HG02852 (cell line): Measurements from ENCODE around the gene SMPD1.

Experiments
- ATAC-seq: cut with Tn5 transposase; IDR thresholded peaks from one replicate; pipeline ENCODE4 v1.9.1; 2021; ENCODE audit warnings: mild to moderate bottlenecking, moderate library complexity; ENCODE audit not compliant: unreplicated experiment

Gene SMPD1

GRCh38 chr11:6410695-6411430 lies 20.6 kb downstream of the SMPD1 start:
- no peak for ATAC-seq

- ATAC-seq, result no peak
These were observed 21.3 kb downstream of the SMPD1 start for GRCh38 chr11:6411594-6412031.

- no peak for ATAC-seq
These were observed 23.5 kb downstream of the SMPD1 start for GRCh38 chr11:6413791-6414201.

- peak; percentile 34 for ATAC-seq
These were observed 24.6 kb downstream of the SMPD1 start for GRCh38 chr11:6414874-6415328.

- no peak for ATAC-seq
These were observed 25.5 kb downstream of the SMPD1 start for GRCh38 chr11:6415797-6416196.

GRCh38 chr11:6417907-6418556 lies 27.8 kb downstream of the SMPD1 start:
- peak; percentile 11 for ATAC-seq

GRCh38 chr11:6418557-6419008 lies 28.3 kb downstream of the SMPD1 start:
- ATAC-seq, result no peak

GRCh38 chr11:6419009-6419631 lies 28.8 kb downstream of the SMPD1 start, which contains the start of gene APBB1:
TSS of gene APBB1 (minus strand) at chr11:6419094. CDS start at chr11:6411347, 7,747 bp downstream.
- ATAC-seq, result peak; percentile 65

- ATAC-seq, result no peak
These were observed 30.4 kb downstream of the SMPD1 start for GRCh38 chr11:6420677-6421076.

- no peak for ATAC-seq
These were observed 37.2 kb downstream of the SMPD1 start for GRCh38 chr11:6427516-6427915.

- ATAC-seq, result no peak
These were observed 41.6 kb downstream of the SMPD1 start for GRCh38 chr11:6431861-6432260.

- peak; percentile 50 for ATAC-seq
These were observed 43.9 kb downstream of the SMPD1 start for GRCh38 chr11:6433998-6434660.

GRCh38 chr11:6437423-6437822 lies 47.1 kb downstream of the SMPD1 start:
- no peak for ATAC-seq

- no peak for ATAC-seq
These were observed 47.7 kb downstream of the SMPD1 start for GRCh38 chr11:6437993-6438392.

- ATAC-seq, result no peak
These were observed 48.8 kb downstream of the SMPD1 start for GRCh38 chr11:6438979-6439571.

- no peak for ATAC-seq
These were observed 50.7 kb downstream of the SMPD1 start, which contains the start of gene HPX for GRCh38 chr11:6440906-6441358. TSS of gene HPX (minus strand) at chr11:6440987. CDS start at chr11:6440963, 24 bp downstream.

GRCh38 chr11:6442441-6442840 lies 52.2 kb downstream of the SMPD1 start:
- ATAC-seq, result no peak

GRCh38 chr11:6443269-6444003 lies 53.2 kb downstream of the SMPD1 start:
- peak; percentile 73 for ATAC-seq
